COR-L47 (cell line): ENCODE results near the gene NECAB2.

Experiments
- DNase-seq: peaks from one replicate; lab custom pipeline; 2025; lab: John Stamatoyannopoulos, UW

The NECAB2 gene

DNA sequence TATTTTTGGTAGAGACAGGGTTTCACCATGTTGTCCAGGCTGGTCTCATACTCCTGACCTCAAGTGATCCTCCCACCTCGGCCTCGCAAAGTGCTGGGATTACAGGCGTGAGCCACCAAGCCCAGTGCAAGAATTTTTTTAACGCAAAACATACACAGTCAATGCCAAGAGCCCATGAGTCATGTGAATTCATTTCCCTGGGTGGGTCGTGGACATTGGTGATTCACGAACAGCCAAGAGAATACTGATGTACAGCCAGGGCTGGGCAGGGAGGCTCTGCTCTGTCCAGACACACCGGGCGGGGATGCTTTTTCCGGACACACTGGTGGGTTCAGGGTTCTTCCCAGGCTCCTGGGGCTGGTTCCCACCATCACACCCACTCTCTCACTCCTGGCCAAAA, 56.8 kb downstream of the NECAB2 start:
- DNase-seq = no peak

DNA sequence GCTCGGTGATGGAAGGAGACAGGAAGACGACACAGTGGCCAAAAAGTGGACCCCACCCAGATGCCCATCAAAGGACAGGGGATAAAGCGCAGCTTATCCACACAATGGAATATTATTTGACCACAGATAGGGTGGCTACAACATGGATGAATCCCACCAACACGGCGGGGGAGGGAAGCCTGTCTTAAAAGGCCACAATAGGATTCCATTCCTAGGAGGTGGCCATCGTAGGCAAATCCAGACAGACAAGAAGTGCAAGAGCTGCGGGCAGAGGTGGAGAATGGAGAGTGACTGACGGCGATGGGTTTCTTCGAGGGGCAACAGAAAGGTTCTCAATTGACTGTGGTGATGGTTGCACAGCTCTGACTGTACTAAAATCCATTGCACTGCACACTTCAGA, 58.6 kb downstream of the NECAB2 start:
- DNase-seq = no peak

DNA sequence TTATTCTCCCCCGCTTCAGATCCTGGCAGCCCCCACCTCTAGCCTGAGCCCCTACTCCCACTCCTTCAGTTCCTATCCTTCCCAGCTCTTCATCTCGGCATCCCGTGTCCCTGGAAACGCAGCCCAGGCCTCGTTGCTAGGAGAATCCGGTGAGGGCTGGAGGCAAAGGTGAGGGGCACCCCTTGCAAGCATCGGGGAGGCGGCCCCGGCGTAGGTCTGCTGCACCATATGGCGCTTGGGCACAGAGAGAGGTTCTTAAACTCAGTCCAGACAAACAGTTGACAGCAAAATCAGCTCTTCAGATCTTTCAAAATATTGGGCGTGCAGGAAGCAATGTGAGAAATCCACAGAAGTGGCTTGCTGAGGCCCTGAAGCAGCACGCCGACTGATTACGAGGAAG, 59.6 kb downstream of the NECAB2 start:
- no peak for DNase-seq

DNA sequence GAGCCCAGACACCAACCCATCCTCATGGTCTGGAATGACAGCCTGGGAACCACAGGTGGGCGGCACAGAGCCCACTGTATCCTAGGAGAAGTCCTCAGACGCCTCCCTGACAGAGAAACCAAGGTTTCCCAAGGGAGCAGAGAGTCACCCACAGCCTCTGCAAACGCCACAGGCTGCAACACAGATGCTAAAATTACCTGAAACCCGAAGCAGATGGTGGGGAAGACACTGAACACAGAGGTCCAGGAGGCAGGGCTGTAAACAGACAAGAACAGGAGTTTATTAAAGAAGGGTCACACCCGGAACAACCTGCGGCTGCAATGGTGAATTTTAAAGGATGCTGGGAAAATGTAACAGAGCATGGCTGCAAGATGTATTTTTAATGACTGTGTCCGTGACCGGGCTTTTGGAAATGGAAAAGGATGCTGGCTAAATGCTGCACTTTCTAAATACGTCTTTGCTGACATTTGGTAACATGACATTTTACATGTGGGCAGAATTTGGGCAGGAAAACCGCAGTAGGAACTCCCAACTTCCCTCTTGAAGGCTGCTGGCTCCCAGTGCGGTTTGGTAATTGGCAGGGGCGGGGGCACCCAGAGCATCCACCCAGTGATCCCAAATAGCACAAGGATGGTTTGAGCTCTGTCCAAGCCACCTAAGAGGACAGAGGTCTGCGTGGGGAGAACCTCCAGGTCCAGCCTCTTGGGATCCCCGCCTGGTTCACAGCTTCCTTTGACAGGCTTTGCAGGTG, 61.4 kb downstream of the NECAB2 start:
- no peak for DNase-seq

DNA sequence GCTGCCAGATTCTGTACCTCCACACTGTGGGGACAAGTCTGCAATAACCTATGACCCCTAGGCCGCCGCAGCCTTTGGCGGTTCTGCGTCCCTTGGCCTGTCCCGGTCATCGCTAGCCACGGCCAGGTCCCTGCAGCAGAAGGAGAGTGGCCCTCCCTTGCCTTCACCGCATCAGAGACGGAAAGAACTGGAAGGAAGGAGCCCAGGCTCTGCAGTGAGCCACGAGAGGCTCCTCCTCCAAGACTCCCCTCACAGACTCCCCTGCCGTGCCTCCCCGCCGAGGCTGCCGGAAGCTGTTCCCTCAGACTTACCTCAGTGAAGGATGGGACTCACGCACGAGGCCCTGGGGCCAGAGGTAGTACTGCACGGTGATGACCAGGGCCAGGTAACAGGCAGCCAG, 63.5 kb downstream of the NECAB2 start:
- DNase-seq = no peak

DNA sequence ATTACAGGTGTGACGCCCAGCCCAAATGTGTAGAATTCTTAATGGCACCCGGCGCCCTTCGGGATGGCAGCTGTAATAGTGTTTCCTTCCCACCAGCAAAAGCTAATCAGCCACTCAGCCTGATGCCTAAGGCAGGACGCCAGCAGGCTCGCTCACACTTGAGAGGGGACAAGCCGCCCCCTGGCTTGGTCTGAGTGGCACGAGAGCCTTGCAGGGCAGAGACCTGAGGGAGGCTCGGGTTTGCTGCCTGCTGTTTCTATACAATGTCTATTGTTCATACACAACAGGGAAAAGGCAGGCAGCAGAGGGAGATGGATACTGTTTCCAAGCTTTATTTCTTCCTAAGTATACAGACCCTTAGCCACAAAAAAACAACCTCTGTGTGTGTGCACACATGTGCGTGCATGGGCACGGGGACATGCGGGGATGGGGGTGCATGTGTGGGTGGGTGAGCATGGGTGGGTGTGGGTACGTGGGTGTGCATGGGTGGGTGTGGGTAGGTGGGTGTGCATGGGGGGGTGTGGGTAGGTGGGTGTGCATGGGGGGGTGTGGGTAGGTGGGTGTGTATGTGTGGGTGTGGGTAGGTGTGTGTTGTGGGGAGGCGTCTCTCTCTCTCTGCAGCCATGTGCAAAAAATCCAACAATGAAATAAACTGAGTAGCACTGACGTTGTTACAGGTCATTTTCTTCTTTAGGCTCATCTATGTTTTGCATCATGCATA, 64.6 kb downstream of the NECAB2 start:
- DNase-seq = peak; percentile 47

DNA sequence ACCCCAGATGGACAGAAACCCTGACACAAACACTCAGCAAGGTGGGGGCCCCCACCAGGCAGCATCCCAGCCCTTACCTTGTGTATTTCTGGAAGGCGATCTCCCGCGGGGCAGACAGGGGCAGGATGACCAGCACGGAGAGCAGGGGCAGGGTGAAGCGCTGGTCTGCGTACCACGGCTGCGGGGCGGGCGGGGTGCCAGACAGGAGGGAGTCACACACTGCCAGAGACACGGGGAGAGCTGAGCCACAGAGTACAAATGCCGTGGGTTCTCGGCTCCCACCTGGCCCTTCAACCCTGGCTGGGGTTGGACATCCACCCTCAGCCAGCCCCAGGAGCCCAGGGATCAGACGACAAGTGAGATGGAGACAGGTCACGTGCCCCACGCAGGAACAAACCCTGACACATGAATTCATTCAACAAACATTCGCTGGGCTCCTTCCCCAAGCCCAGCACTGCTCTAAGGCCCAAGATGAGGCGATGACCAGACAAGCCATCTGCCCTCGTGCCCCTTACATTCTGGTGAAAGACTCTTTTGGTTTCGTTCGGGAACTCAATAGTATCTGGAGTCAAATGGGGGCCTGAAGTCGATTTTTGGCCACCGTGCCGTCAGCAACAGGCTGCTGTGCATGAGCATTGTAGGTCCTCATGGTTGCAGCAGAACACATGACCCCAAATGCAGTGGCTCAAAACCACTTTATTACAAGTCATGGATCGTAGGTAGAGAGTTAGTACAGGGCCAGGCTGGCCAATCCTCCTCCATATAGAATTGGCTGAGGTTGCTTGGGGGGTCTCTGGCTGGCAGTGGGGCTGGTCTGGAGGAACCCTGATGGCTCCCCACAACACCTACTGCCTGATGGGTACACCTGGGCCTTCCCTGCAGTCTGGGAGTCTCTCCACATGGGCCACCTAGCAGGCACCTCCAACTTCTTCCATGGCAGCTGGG, 65.5 kb downstream of the NECAB2 start:
- DNase-seq = no peak

DNA sequence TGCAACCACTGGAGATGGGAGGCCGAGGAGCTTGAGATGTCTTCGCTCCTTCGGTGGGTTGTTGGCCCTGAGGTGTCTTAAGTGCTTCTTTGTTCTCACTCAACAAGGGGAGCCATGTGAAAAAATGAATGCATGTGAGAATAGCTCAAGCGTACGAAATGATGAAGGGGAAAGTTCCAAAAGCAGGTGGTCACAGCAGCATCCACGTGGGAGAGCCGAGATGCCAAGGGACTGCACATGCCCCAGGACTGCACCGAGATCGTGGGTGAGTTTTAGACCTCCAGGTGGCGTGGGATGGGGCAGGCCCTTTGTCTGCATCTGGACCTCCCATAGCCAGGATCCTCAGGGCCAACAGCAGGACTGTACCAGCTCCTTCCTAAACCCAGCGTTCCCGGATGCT, 66.5 kb downstream of the NECAB2 start:
- DNase-seq = no peak

DNA sequence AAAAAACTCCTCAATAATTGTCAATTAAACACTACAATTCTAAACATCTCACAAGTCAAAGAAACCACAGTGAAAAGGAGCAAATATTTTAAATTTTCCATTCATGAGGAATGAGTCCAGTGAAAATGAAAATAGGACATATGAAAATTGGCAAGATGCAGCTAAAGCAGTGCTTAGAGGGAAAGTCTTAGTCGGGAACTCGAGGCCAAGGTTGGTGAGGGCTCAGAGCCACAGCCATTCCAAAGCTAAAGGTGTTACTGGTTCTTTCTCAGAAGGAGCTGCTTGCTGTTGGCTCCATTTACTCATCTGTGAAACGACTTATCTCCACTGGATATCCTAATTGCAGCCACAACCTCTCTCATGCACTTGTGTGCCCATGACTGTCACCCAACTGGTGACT, 68.1 kb downstream of the NECAB2 start:
- no peak for DNase-seq

DNA sequence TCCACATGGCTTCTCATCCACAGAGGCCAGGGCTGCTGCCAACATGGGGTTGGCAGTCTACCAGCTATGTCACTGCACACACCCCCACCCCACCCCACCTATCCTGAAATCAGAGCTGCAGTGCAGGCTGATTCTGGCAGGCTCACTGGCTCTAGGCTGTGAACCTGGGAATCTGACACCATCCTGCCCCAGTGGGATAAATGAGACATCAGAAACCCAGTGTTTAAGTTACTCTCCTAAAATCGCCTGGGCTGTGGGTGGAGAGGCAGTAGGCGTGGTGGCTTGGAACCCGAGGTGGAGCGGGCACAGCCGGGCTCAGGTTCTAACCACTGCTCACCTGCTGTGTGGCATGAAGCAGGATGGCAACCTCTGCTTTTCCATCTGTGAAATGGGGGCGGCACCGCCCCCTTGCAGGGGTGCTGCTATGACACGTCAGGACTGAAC, 69.0 kb downstream of the NECAB2 start:
- DNase-seq = no peak

DNA sequence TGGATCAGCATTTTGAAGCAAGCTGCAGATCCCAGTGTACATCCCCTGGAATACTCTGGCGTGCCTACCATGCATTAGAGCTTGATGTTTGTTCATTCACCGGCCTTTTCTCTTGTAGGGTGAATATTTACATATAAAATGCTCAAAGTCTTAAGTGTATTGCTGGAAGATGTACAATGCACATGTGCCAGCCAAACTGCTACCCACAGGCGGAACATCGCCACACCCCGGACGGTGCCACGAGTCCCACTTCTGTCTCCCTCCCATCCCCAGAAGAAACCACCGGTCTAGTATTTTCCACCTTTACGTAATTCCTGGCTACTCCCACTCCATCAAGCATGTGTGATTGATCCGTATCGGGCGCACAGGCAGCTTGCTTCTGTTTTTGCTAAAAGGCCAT, 70.4 kb downstream of the NECAB2 start:
- no peak for DNase-seq

DNA sequence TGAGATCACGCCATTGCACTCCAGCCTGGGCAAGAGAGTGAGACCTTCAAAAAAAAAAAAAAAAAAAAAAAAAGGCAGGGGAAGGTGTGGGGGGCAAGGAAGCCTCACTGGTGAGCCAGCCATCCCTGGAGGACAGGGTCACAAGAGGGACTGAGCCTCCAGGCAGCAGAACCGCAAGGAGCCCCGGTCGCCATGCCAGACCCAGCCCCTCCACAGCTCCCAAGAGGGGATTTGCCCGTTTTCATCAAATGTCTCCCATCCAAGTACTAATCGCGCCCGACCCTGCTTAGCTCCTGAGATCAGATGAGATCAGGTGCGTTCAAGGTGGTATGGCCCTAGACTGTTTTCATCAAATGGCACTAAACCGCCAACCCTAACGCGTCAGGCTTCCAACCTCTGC, 71.7 kb downstream of the NECAB2 start:
- no peak for DNase-seq

DNA sequence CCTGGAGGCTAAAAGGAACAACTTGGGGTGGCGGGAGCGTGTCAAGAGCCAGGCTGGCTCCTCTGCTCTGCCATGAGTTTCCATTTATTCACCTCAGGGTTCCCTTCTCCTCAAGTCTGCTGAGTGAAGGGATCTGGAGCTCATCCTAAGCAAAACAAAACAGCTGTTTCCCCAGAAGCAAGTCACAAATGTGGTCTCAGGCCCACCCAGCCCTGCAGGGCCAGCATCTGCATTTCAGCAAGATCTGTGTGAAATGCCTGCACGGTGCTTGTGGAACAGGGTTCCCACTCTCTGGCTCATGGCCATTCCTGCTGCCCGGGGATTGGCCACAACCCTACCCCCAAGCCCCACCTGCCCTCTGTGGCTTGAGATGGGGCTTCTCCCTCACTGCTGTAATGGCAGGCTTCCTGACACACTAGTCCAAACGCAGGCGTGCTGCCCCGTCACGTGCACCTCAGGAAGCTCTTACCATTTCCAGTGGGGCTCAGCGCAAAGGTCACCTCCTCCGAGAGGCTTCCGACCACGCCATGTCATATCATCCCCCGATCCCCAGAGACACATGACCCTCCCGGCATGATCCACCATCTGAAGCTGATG, 72.3 kb downstream of the NECAB2 start:
- no peak for DNase-seq

DNA sequence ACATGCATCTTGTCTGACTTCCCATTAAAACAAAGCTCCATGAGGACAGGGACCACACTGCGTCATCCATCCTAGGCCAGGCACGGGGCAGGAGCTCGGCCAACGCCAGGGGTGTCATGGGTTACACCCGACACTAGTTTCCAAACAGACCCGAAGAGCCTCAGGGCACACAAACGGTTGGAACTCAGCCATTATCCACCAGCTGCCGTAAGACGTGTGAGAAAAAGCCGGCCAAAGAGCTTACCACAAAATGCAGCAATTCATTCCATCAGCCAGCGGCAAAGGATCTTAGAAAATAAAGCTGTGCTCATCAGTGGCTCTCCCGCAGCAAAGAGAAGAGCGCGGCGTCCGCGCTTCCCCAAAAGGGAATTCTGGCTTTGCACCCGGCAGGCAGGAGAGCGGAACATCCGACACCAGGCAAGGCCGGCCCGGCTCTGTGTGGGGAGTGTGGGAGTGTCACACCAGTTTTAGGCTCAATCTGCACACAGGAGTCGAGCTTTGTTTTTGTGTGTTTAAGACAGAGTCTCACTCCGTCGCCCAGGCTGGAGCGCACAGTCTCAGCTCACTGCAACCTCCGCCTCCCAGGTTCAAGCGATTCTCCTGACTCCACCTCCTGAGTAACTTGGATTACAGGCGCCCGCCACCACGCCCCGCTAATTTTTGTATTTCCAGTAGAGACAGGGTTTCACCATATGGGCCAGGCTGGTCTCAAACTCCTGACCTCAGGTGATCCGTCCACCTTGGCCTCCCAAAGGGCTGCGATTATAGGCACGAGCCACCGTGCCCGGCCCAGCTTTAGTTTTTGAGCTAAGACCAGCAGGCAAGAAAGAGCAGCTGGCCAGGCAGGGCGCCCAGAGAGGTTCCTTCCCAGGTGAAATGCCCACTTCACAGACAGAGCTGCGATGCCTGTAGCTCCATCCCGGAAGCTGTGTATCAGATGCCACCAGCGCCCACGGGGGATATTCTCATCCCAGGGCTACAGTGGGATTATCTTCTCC, 73.1 kb downstream of the NECAB2 start:
- no peak for DNase-seq

DNA sequence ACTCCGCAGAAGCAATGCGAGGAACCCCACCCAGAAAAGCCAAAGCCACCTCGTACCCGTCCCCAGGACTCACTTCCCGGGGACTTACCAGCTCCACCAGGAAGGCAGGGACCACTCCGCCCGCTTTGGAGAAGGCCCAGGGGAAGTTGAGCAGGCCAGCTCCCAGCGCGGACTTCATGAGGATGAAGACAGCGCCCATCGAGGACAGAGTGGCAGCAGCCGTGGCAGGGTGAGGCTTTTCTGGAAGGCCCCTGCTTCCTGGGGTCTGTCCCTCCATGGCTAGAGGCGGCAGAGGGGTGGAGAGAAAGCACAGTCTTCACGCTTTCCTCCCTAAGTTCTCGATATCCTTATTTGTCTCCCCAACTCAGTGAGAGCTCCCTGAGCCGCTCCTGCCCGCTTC, 73.8 kb downstream of the NECAB2 start:
- DNase-seq = no peak

DNA sequence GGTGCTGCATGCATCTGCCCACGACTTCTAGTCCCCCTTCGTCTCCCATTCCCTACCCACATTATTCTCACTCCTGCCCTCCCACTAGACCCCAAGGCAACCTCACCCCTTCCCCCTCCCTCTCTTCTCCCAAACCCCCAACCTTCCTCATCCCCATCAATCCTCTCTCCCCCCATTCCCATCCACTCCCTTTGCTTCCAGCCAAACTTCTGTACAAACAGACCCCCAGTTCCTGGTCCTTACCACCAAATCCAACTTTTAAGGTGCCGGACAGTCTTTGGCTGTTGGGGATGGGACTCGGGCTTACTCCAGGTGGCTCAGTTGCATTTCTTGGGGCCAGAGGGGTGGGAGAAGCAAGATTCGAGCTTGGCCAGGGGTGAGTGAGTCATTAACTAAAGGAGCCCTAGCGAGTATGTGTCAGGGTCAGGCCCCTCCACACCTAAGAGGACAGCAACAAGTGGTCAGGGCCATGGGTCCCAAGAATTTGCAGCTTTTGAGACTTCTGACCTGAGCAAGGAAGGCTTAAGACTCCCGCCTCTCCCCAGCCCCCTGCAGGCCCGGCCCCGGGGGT, 74.3 kb downstream of the NECAB2 start, which contains the start of gene SLC38A8:
TSS of gene SLC38A8 (minus strand) at position 488 of the 571 bp plus-strand sequence. CDS start 638 bp downstream, outside the sequence.
- no peak for DNase-seq

DNA sequence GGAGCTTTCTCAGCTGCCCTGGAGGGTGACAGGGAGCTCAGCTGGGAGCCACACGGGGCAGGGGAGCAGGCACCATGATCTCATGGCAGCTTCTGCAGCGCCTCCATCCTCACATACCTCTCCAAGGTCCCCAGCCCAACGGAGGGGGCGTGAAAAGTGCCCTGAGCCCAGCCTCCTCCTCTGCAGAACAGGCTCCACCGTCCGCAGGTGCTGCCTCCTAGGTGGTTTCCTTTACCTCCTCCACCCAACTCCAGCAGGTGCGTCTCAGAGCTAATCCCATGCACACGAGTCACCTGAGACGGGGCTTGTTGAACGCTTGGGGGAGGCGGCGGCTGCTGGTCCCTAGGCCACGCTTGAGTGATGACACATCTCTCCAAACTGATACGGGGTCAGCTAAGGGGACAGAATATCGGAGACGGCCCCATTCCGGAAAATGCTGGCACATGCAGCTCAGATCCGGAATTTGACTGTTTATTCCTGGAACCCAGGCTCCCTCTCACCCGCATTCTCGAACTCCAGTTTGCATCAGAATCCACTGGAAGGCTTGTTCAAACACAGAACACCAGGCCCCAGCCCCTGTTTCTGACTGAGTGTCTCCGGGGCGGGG, 74.9 kb downstream of the NECAB2 start:
- peak; percentile 67 for DNase-seq

DNA sequence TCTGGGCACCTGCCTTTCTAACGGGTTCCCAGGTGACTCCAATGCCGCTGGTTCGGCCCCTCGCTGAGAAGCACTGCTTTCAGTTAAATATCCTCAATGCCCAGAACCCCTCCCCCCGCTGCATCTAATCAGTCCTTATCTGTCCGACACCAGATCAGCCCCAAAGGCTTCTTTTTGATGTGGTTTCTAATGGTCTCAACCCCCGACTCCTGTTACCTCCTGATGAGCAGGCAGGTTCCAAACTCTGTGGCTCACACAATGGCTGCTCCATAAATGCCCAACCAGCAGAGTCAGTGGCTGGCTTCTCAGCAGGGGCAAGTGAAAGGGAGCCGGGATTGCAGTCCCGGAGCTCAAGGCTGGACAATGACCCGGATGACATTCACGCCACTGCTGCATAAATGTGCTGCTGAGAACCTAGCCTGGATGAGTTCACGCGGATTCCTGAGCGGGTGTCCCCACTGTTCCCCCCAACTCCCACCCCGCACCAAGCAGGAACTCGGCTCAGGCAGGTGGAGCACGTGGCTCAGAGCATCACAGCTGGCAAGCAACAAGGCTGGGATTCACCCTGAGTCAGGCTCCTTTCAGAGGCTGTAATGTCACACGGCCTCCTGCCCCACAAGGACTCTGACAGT, 75.6 kb downstream of the NECAB2 start:
- peak; percentile 60 for DNase-seq

DNA sequence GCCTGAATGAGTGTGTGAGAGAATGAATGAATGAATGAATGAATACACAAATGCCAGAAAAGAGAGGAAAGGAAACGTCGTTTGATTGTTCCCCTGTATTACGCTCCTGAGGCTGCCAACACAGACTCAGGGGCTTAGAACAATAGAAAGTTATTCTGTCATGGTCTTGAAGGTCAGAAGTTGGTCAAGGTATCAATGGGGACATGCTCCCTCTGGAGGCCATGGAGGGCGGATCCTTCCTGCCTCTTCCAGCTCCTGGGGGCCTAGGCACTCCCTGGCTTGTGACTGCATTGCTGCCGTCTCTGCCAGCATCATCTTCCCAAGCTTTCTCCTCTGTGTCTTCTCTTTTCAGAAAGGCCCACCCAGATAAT, 76.1 kb downstream of the NECAB2 start:
- DNase-seq = no peak
